K562 (cell line): Measurements from ENCODE around the gene SYNGR4. TPM values are rescaled to one million over a fixed set of nuclear protein-coding genes. Genes with fewer than 3 reads are reported as not detected.

ENCODE experiments used
- BCLAF1 ChIP-seq, 2 experiments: fragments of 450-650 bp in 1 of 2; IDR thresholded peaks; 2 replicates each; pipeline ENCODE4 v1.6.1; 2011 to 2017; ENCODE audit warnings: low read depth in 2 of 2, antibody characterized with exemption in 1 of 2, borderline replicate concordance in 1 of 2, low read length in 1 of 2, mild to moderate bottlenecking in 1 of 2, mixed read lengths in 1 of 2; ENCODE audit not compliant: control insufficient read depth in 1 of 2
- CLOCK ChIP-seq: fragments of 250-450 bp; sonication (Bioruptor Pico); IDR thresholded peaks from 2 replicates; pipeline ENCODE4 v1.4.0; 2020; ENCODE audit warnings: mild to moderate bottlenecking, moderate library complexity, borderline replicate concordance
- FOXJ2 ChIP-seq: fragments of 200-800 bp; sonication (Bioruptor generic); IDR thresholded peaks from 2 replicates; pipeline ENCODE4 v1.6.1; 2016; ENCODE audit warnings: missing genetic modification characterization, missing compliant biosample characterization
- FOXP4 ChIP-seq: sonication (generic); formaldehyde crosslinking; IDR thresholded peaks from 2 replicates; pipeline ENCODE4 v1.8.0; 2022; ENCODE audit warnings: mild to moderate bottlenecking, missing genetic modification reagents, borderline replicate concordance
- FUS ChIP-seq: fragments of 200-400 bp; formaldehyde crosslinking; optimal IDR thresholded peaks from 2 replicates; pipeline ENCODE3; 2017; ENCODE audit warnings: low read depth, low read length
- HMGXB4 ChIP-seq: sonication (generic); formaldehyde crosslinking; IDR thresholded peaks from 2 replicates; pipeline ENCODE4 v1.8.1; 2023; ENCODE audit warnings: mild to moderate bottlenecking, missing genetic modification reagents
- HNRNPH1 ChIP-seq: fragments of 200-400 bp; formaldehyde crosslinking; optimal IDR thresholded peaks from 2 replicates; pipeline ENCODE3; 2017; ENCODE audit warnings: low read depth, mild to moderate bottlenecking, low read length, moderate library complexity
- MED1 ChIP-seq: sonication (generic); formaldehyde crosslinking; IDR thresholded peaks from 2 replicates; pipeline ENCODE4 v1.8.1; 2023; ENCODE audit warnings: missing genetic modification reagents, borderline replicate concordance
- NFE2 ChIP-seq: IDR thresholded peaks from 2 replicates; pipeline ENCODE4 v1.6.1; 2014; ENCODE audit warnings: antibody characterized with exemption, low read depth
- NONO ChIP-seq, 2 experiments: fragments of 200-400 bp in 1 of 2; fragments of 450-650 bp in 1 of 2; formaldehyde crosslinking in 1 of 2; IDR thresholded peaks; 2 replicates each; pipeline ENCODE4 v1.6.1; 2017; ENCODE audit warnings: low read depth in 2 of 2, mild to moderate bottlenecking in 2 of 2, moderate library complexity in 2 of 2, low read length in 1 of 2
- NRF1 ChIP-seq, 2 experiments: fragments of 450-650 bp; IDR thresholded peaks in 1 of 2; conservative IDR thresholded peaks in 1 of 2; 2 replicates each; pipeline ENCODE4 v1.6.1; 2014; ENCODE audit warnings: mild to moderate bottlenecking in 2 of 2
- POLR2AphosphoS2 ChIP-seq: IDR thresholded peaks from 2 replicates; pipeline ENCODE4 v1.6.1; 2012; ENCODE audit warnings: low read length, improper control_type of control experiment
- POU5F1 ChIP-seq: fragments of 150-350 bp; IDR thresholded peaks from 2 replicates; pipeline ENCODE4 v1.6.1; 2014; ENCODE audit warnings: borderline replicate concordance, low read length, low read depth, mild to moderate bottlenecking; ENCODE audit not compliant: partially characterized antibody
- PTRF ChIP-seq: fragments of 450-650 bp; IDR thresholded peaks from 2 replicates; pipeline ENCODE4 v1.6.1; 2016; ENCODE audit warnings: mild to moderate bottlenecking, missing genetic modification characterization, missing compliant biosample characterization
- ZNF445 ChIP-seq: fragments of 250-450 bp; sonication (Bioruptor Pico); IDR thresholded peaks from 2 replicates; pipeline ENCODE4 v1.4.0; 2020; ENCODE audit warnings: low read depth, mild to moderate bottlenecking, moderate library complexity
- polyA plus RNA-seq, 8 experiments: library from polyadenylated mRNA; depleted of rRNA in 4 of 8; stranded (reverse) in 5 of 8; unstranded in 3 of 8; fragments of >200 nt; fragmentation: Nextera tagmentation in 2 of 8; fragmentation: Illumina TruSeq in 1 of 8; extraction: Ambion mirVana in 2 of 8; extraction: Trizol in 1 of 8; gene quantifications; 2 replicates each; pipeline versions ENCODE4 v1.2.1 to v1.2.3, GENCODE V29; 2011 to 2014; ENCODE audit warnings: inconsistent platforms in 1 of 8, missing spikeins in 1 of 8
- total RNA-seq, 7 experiments: library from RNA; depleted of rRNA in 6 of 7; stranded (reverse); fragments of >200 nt in 6 of 7; fragmentation: Illumina TruSeq in 2 of 7; extraction: Trizol in 2 of 7; gene quantifications; 2 replicates each; pipeline versions ENCODE4 v1.2.1 to v1.2.3, GENCODE V29; 2011 to 2021; ENCODE audit warnings: low replicate concordance in 1 of 7

SYNGR4 gene
- total and polyA plus RNA-seq, 9 of the 15 experiments (the other 6 are each of a cell fraction or from before 2014, with no cell fraction given), result 0.07 to 0.14 TPM; not detected in 7

DNA sequence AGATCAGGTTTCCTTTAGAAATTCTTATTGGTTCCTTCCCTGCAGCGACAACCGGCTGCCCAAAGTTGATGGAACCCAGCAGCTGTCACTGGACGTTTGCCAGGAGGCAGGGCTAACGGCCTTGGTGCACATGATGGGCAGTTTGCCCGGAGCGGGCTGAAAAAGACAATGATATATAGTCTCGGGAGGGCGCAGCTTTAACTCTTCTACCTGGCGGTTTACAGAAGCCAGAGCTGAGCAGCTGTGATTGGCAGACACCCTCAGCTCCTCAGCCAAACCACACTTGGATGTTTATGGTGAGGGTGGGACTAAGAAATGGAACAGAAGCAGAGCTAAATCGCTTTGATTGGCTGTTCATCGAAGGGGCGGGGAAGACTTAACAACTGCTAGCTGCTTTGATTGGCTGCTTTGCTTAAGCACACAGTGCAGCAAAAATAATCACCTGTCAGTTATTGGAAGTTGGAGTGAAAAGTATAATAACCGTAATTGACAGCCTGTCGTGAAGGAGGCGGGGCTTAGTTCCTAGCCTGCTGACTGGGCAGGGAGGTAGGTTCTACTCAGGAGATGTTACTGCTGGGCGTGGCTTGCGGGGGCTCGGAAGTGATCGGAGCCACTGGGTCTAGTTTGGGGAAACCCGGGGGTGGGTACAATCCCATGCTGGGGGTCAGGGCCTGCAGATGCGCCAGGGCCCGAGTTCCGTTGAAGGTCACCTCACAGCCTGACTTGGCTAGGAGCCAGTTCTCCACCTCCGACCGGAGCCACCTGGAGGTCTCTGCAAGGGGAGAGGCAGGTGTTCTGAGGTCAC is 31.3 kb upstream of the SYNGR4 start (continued):
- TF ChIP-seq ZNF445 (CRISPR knock-in tag) (no peak), CLOCK (no peak), NFE2 (no peak), NRF1 (conservative IDR thresholded peaks at IDR 0.05 in 1 of 2, IDR thresholded peaks at IDR 0.05 in 1 of 2) (peak; percentile 73 to 77), FUS (no peak), NONO (IDR thresholded peaks at IDR 0.05; ENCODE audit: low read depth in 2 of 2, low read length in 1 of 2) (no peak), PTRF (tag) (no peak), POU5F1 (no peak), POLR2AphosphoS2 (peak; percentile 93), HNRNPH1 (no peak), BCLAF1 (IDR thresholded peaks at IDR 0.05; ENCODE audit: borderline replicate concordance in 1 of 2, control insufficient read depth in 1 of 2, low read depth in 2 of 2, low read length in 1 of 2) (no peak), FOXJ2 (tag) (peak; percentile 63; the same call in 1 of the 2 replicates), MED1 (CRISPR knock-in tag) (no peak), HMGXB4 (CRISPR knock-in tag) (no peak), FOXP4 (CRISPR knock-in tag) (no peak)
